Skin of body (tissue), 2 donors: ENCODE measurements around the gene BHLHE23. TPM values are rescaled to one million over a fixed set of nuclear protein-coding genes. Genes with fewer than 3 reads are reported as not detected.
"Not testable (repeated sequence)": the region's sequence is repeated elsewhere in the genome, so short reads cannot be mapped to it uniquely, and the experiment has no call there.

ENCODE experiments used
- DNase-seq: peaks from one replicate; lab custom pipeline; 2025; lab: John Stamatoyannopoulos, UW
- total RNA-seq: library from RNA; depleted of rRNA; stranded (reverse); fragments of >200 nt; gene quantifications from one replicate; pipeline ENCODE4 v1.2.3, GENCODE V29; 2014

The BHLHE23 gene
- total RNA-seq, 1 donor from 2014 or later: not detected

GRCh38 chr20:63043348-63044203 is 36.8 kb upstream of the BHLHE23 start:
- no peak for DNase-seq

- no peak for DNase-seq
These were observed 35.8 kb upstream of the BHLHE23 start for GRCh38 chr20:63042448-63043071.

GRCh38 chr20:63041776-63042175 is 35.0 kb upstream of the BHLHE23 start:
- DNase-seq: no peak

GRCh38 chr20:63037669-63038268 is 31.0 kb upstream of the BHLHE23 start:
- DNase-seq: no peak

GRCh38 chr20:63036291-63036690 is 29.5 kb upstream of the BHLHE23 start:
- DNase-seq: no peak

- DNase-seq: no peak
These were observed 28.9 kb upstream of the BHLHE23 start for GRCh38 chr20:63035603-63036185.

GRCh38 chr20:63034710-63035602 is 28.2 kb upstream of the BHLHE23 start:
- DNase-seq: not testable (repeated sequence)

- DNase-seq: no peak
These were observed 27.3 kb upstream of the BHLHE23 start for GRCh38 chr20:63033794-63034709.

GRCh38 chr20:63032861-63033793 is 26.4 kb upstream of the BHLHE23 start:
- DNase-seq: no peak

- DNase-seq: no peak
These were observed 25.4 kb upstream of the BHLHE23 start for GRCh38 chr20:63032026-63032800.

- no peak for DNase-seq
These were observed 24.7 kb upstream of the BHLHE23 start for GRCh38 chr20:63031251-63032014.

GRCh38 chr20:63029358-63030121 is 22.8 kb upstream of the BHLHE23 start:
- no peak for DNase-seq

- DNase-seq: no peak
These were observed 21.7 kb upstream of the BHLHE23 start for GRCh38 chr20:63028461-63028921.

- DNase-seq: no peak
These were observed 21.2 kb upstream of the BHLHE23 start for GRCh38 chr20:63027922-63028389.

GRCh38 chr20:63027221-63027921 is 20.6 kb upstream of the BHLHE23 start:
- DNase-seq: no peak
